Glutamatergic neuron (in vitro differentiated cells): ENCODE measurements around the gene HPSE2. TPM values are rescaled to one million over a fixed set of nuclear protein-coding genes. Genes with fewer than 3 reads are reported as not detected.

Experiments
- DNase-seq: peaks from one replicate; pipeline ENCODE4 v3.0.0; 2022
- H3K27ac Mint-ChIP-seq: one replicate; pipeline ENCODE4 v1.8.0; 2020; ENCODE audit warnings: mild to moderate bottlenecking, mixed read lengths, inconsistent platforms; ENCODE audit not compliant: unreplicated experiment
- H3K27me3 Mint-ChIP-seq: one replicate; pipeline ENCODE4 v1.8.0; 2020; ENCODE audit warnings: mild to moderate bottlenecking, moderate library complexity, mixed read lengths, inconsistent platforms; ENCODE audit not compliant: unreplicated experiment
- H3K36me3 Mint-ChIP-seq: one replicate; pipeline ENCODE4 v1.8.0; 2020; ENCODE audit warnings: mild to moderate bottlenecking, mixed read lengths, inconsistent platforms; ENCODE audit not compliant: unreplicated experiment
- H3K4me1 Mint-ChIP-seq: one replicate; pipeline ENCODE4 v1.8.0; 2020; ENCODE audit warnings: mild to moderate bottlenecking, low read depth, mixed read lengths, inconsistent platforms; ENCODE audit not compliant: unreplicated experiment
- H3K4me3 Mint-ChIP-seq: one replicate; pipeline ENCODE4 v1.8.0; 2020; ENCODE audit warnings: mild to moderate bottlenecking, mixed read lengths, inconsistent platforms; ENCODE audit not compliant: unreplicated experiment
- H3K9me3 Mint-ChIP-seq: one replicate; pipeline ENCODE4 v1.8.0; 2020; ENCODE audit warnings: mild to moderate bottlenecking, moderate library complexity, mixed read lengths, inconsistent platforms; ENCODE audit not compliant: unreplicated experiment
- total RNA-seq: library from RNA; stranded (reverse); fragmentation: NEBNext Ultra II Directional; extraction: Animal tissue kit (Norgen Biotek cat#: 25700); gene quantifications from one replicate; pipeline ENCODE4 v1.2.1, GENCODE V29; 2021; ENCODE audit not compliant: unreplicated experiment
- TF ChIP-seq, protein P1 (sequence below): fragments of 200-600 bp; sonication (generic); IDR thresholded peaks from one replicate; pipeline ENCODE4 v1.5.0; 2021; ENCODE audit not compliant: partially characterized antibody, unreplicated experiment

The HPSE2 gene
- total RNA-seq, 1 donor from 2014 or later, result not detected

DNA sequence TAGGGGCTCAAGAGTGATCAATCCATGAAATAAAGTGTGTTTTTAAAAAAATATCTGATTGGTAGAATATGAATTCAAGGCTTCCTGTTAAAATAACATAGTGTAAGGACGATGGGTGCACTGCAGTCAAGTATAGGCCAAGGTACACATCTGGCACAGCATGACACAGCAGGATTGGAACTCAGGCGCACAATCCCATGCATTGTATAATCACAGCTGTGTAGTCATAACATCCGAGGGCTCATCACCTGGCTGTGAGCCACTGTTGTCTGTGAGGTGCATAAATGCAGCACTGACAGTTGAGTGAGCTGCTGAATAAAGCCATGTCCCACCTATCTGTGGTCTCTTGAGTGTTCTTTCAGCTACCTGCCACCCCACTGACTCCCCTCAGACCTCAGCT lies 646.6 kb downstream of the HPSE2 start:
- TF ChIP-seq, protein P1, sequence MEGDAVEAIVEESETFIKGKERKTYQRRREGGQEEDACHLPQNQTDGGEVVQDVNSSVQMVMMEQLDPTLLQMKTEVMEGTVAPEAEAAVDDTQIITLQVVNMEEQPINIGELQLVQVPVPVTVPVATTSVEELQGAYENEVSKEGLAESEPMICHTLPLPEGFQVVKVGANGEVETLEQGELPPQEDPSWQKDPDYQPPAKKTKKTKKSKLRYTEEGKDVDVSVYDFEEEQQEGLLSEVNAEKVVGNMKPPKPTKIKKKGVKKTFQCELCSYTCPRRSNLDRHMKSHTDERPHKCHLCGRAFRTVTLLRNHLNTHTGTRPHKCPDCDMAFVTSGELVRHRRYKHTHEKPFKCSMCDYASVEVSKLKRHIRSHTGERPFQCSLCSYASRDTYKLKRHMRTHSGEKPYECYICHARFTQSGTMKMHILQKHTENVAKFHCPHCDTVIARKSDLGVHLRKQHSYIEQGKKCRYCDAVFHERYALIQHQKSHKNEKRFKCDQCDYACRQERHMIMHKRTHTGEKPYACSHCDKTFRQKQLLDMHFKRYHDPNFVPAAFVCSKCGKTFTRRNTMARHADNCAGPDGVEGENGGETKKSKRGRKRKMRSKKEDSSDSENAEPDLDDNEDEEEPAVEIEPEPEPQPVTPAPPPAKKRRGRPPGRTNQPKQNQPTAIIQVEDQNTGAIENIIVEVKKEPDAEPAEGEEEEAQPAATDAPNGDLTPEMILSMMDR, result no peak
- Mint-ChIP-seq H3K36me3 (no peaks in the 10 kb centered on the region), H3K4me3 (no peak overlapping the region), H3K27me3 (no peaks in the 10 kb centered on the region), H3K9me3 (peaks cover 1% of the 10 kb centered on the region), H3K27ac (no peak overlapping the region), H3K4me1 (no peaks in the 10 kb centered on the region)
- no peak for DNase-seq

DNA sequence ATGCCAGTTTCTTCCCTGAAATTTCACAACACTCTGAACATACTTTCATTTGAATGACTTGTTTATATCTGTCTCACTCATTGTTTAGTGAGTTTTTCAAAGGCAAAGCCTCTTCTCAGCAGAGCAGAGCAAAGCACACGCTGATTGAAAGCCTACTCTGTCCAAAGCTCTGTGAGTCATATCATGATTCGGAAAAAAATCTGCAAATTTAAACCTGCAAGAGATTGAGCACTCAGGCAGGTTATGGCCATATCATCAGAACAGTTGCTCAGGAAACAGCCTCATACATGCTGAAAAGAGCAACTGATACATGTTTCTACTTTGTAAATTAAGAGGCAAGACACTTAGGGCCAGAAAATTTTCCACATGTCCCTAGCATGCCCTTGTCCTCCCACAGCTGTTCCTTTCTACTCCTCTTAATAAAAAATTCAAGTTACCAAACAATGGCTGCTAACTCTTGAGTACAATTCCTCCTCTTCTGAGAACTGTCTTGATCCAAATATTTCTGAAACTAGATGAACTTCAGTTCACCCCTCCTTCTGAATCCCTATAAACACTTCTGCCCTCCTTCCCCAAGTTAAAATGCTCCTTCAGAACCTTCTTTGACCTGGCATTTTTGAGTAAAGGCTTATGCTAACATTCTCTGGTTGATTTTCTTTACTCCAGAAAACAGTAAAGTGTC lies 648.4 kb downstream of the HPSE2 start:
- H3K9me3 Mint-ChIP-seq, result peaks cover 1% of the 10 kb centered on the region
- H3K4me3 Mint-ChIP-seq, result no peak overlapping the region
- H3K4me1 Mint-ChIP-seq, result no peaks in the 10 kb centered on the region
- DNase-seq, result no peak
- TF ChIP-seq, protein P1, result no peak
- no peaks in the 10 kb centered on the region for H3K36me3 Mint-ChIP-seq
- no peaks in the 10 kb centered on the region for H3K27me3 Mint-ChIP-seq
- H3K27ac Mint-ChIP-seq, result no peak overlapping the region

DNA sequence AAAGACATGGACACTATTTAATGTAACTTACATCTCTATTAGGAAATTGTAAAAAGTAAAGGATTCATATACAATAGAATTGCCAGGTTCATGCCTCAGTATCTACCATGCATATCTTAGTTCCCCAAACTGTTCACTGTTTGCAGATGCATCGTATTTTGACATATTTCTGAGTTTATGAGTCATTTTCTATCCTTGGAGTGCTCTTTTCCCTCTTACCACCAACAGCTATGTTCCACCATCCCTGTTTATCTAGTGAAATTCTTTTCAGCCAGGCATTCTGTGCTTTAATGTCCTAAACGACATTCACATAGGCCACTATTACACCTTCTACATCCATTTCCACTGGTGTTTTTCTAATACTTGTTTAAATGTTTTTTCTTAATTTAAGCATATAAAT lies 649.6 kb downstream of the HPSE2 start:
- Mint-ChIP-seq H3K4me3 (no peak overlapping the region), H3K4me1 (no peaks in the 10 kb centered on the region), H3K36me3 (no peaks in the 10 kb centered on the region), H3K9me3 (peaks cover 1% of the 10 kb centered on the region), H3K27ac (no peak overlapping the region), H3K27me3 (no peaks in the 10 kb centered on the region)
- DNase-seq, result no peak
- TF ChIP-seq, protein P1, result no peak

- Mint-ChIP-seq H3K4me1 (no peaks in the 10 kb centered on the region), H3K4me3 (no peak overlapping the region), H3K9me3 (no peaks in the 10 kb centered on the region), H3K36me3 (no peaks in the 10 kb centered on the region), H3K27me3 (no peaks in the 10 kb centered on the region), H3K27ac (no peak overlapping the region)
- DNase-seq, result no peak
- TF ChIP-seq, protein P1, result no peak
Measured at GRCh38 chr10:98582363-98582762, 653.3 kb downstream of the HPSE2 start.

DNA sequence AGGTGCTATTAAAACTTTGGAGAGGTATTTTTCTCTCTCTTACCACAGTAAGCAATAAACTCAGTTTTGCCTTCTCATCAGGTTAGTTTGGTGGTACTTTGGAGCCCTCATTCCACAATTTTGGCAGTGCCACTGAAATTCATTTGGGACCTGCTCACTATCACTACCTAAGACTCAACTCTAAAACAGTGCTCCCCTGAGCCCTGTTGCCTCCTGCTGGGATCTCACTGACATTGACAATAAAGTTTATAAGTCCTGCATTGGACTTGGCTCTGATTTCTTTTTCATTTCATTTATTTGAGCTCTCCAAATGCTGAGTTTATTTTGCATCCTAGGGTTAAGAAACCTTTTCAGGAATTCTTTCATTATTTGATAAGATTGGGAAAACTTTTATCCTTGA lies 658.1 kb downstream of the HPSE2 start:
- Mint-ChIP-seq H3K27me3 (no peaks in the 10 kb centered on the region), H3K4me1 (no peaks in the 10 kb centered on the region), H3K27ac (no peak overlapping the region), H3K4me3 (no peak overlapping the region), H3K9me3 (no peaks in the 10 kb centered on the region), H3K36me3 (no peaks in the 10 kb centered on the region)
- TF ChIP-seq, protein P1, result no peak
- no peak for DNase-seq
